LHCN-M2 (cell line): ENCODE measurements around the gene BTG3. TPM values are rescaled to one million over a fixed set of nuclear protein-coding genes. Genes with fewer than 3 reads are reported as not detected.

Experiments
- DNase-seq: peaks from one replicate; pipeline ENCODE4 v3.0.0-alpha.2; 2012; ENCODE audit warnings: low read depth
- total RNA-seq: library from RNA; depleted of rRNA; stranded (reverse); fragments of >200 nt; gene quantifications from 2 replicates; pipeline ENCODE4 v1.2.3, GENCODE V29; 2014

Gene BTG3
- total RNA-seq, 1 experiment from 2014 or later: 65.4 TPM

GRCh38 chr21:17585875-17586450, 26.7 kb downstream of the BTG3 start:
- peak; percentile 38 for DNase-seq

- no peak for DNase-seq
Measured at GRCh38 chr21:17583898-17584297, 28.8 kb downstream of the BTG3 start.

GRCh38 chr21:17580319-17580718, 32.4 kb downstream of the BTG3 start:
- no peak for DNase-seq

- DNase-seq: no peak
Measured at GRCh38 chr21:17578876-17579275, 33.8 kb downstream of the BTG3 start.

- no peak for DNase-seq
Measured at GRCh38 chr21:17578162-17578561, 34.5 kb downstream of the BTG3 start.

DNA sequence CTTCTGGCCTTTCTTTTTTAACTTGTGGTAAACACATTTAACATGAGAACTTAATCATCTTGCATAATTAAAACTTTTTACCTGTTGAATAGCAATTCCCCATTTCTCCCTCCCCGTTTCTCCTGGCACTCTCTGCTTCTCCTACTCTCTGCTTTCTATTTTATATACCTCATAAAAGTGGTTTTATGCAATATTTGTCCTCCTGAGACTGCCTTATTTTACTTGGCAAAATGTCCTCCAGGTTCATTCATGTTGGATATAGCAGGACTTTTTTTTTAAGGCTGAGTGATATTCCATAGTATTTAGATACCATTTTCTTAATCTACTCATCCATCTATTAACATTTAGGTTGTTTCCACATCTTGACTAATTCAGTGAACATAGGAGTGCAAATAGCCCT, 35.0 kb downstream of the BTG3 start:
- DNase-seq: no peak

DNA sequence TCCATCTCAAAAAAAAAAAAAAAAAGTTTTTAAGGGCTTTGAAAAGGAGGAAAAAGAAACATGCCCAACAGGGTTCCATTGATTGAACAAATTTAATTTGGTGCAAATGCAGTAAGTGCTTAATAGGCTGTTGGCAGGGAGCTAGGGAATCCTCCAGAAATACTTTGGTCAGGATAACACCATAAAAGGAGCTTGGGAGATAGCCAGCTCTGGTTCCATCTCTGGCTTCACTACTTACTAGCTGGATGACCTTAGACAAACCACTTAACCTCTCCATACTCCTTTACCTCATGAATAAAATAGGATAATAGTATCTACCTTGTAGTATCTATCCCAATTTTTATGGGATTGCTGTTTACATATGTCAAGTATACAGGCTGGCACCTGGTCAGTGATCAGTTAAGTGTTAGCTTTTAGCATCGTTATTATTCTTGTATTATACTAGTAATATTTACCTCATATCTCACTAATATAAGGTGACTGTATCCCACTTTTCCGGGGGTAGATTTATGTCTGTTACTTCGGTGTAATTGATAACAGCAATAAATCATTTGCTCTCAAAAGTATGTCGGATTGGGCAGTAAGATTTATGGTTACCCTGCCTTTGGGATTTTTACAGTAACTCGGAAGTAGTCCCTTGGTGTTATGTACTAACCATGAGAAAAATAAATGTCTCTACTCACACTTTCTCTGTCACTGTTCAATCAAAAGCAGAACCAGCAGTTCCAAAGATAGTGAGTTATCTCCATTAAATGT, 36.4 kb downstream of the BTG3 start:
- DNase-seq: no peak

DNA sequence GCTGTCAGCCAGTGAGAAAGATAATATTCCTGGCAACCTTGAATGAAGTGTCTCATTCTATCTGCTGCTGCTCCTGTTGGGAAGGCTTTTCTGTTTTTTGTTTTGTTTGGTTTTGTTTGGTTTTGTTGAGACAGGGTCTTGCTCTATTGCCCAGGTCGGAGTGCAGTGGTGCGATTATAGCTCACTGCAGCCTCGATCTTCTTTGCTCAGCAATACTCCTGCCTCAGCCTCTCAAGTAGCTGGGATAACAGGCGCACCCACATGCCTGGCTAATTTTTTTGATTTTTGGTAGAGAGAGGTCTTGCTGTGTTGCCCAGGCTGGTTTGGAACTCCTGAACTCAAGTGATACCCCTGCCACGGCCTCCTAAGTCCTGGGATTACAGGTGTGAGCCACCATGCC, 37.6 kb downstream of the BTG3 start:
- no peak for DNase-seq

GRCh38 chr21:17572431-17572830, 40.3 kb downstream of the BTG3 start:
- DNase-seq: no peak

GRCh38 chr21:17570786-17571185, 41.9 kb downstream of the BTG3 start:
- no peak for DNase-seq

GRCh38 chr21:17560377-17561025, 52.2 kb downstream of the BTG3 start:
- no peak for DNase-seq

DNA sequence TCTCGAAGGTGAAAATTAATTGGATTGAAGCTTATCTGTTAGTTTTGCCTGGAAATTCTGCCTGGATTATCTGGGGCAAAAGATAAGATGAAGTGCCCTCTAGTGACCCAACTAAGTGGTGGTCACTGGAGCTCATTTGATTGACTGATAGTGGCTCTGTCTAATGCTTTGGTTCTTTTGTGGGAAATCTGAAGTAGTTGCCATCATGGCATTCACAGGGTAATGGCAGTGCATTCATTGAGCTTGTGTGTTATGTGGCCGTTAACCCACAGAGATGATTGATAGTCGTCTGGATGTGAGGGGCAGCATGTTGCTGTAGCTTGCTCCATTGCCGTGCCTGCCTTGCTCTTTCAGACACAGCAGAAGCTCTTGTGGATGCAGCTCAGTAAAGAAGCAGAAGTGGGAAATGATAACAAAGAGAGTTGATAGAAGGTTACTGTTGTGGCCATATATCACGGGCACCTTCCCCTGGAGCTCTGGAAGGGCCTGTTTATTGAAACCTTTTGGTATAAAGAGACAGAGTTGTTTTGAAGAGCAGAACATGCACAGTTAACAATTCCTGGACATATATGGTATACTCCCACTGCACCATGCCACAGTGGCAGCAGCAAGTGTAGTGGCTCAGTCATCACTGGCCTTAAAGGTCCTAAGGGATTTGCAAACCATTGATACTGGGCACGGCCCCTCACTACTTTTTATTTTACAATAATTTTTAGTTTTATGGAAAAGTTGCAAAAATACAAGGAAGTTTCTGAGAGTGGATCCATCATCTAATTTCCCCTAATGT, 57.8 kb downstream of the BTG3 start:
- DNase-seq: peak; percentile 12

- no peak for DNase-seq
Measured at GRCh38 chr21:17554120-17554519, 58.6 kb downstream of the BTG3 start.

DNA sequence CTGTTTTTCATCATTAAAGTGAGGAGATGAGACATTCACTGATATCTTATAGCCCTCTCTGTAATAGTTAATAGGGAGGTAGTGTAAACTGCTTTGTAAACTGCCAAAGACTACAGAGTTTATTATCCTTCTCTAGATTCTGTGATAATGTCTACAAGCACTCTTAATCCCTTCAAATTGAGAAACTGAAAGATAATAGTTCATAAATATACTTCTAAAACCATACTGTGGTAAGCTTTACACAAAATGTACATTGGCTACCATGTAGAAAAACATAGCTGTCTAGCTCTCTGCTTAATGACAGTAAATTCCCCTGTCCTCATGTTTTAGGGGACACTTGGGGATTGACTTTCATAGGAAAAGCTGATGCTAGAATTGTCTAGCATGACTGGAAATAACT, 60.3 kb downstream of the BTG3 start:
- no peak for DNase-seq

DNA sequence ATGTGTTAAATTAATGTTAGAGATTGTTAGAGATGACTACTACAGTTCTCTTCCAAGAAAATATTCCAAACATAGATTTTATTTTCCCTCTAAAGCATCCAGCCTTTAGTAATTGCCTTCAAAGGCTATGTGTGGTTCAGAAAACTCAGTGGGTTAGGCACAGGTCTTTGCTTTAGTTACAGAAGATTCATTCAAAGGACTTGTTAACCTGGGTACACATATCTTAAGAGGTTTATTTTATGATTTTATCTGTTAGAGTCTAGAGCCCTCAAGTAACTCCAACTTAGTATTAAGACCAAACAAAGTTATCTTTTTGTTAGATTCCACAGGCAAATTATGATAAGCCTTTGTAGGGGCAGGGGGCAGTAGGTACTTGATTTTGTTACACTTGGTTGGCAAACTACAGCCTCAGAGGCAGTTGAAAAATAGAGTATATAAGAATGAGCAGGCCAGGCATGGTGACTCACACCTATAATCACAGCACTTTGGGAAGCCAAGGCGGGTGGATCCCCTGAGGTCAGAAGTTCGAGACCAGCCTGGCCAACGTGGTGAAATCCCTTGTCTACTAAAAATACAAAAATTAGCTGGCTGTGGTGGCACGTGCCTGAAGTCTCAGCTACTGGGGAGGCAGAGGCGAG, 61.9 kb downstream of the BTG3 start:
- DNase-seq: no peak

DNA sequence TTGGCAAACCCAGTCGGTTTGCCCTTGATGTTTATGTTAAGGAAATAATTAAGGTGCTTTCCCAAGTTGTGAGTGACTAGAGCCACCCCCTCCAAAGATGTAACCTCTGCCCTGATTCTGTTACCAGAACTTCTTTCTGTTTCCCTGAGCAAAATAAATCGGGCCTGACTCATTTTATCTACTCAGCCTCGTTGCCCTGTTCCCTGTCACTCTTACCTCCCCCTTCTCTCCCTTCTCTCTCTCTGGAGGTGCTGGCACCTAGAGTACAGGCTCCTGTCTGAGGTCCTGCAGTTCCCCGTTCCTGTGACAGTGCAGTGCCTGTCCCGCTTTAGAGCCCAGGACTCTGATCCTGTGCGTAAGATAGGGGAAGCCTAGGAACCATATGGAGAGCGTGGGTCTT, 64.4 kb downstream of the BTG3 start:
- no peak for DNase-seq

GRCh38 chr21:17545007-17545406, 67.7 kb downstream of the BTG3 start:
- no peak for DNase-seq
